Inflammatory macrophage treated with lipopolysaccharide for 4 hours (primary cell): ENCODE measurements around the gene KIAA0753.

Experiments used
- DNase-seq: peaks from one replicate; pipeline ENCODE4 v3.0.0-alpha.2; 2020

KIAA0753 gene

DNA sequence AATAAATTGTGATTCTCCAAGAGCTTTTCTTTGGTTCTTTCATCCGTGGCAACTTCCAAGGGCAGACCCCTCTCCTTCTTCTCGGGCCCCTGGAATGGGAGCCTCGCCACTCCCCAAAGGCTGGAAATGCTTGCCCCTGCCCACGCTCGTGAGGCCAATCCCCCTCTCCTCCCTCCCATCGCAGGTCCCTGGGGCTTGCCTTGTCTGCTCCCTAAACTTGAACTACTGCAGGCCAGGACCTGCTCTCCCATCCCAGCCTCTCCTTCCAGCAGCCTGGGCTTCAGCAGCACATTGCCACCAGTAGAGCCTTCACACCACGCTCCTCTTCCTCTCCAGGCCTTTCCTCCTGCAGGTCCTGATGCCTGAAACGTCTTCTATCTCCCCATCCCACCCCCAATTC lies 95.2 kb downstream of the KIAA0753 start:
- DNase-seq, result no peak

DNA sequence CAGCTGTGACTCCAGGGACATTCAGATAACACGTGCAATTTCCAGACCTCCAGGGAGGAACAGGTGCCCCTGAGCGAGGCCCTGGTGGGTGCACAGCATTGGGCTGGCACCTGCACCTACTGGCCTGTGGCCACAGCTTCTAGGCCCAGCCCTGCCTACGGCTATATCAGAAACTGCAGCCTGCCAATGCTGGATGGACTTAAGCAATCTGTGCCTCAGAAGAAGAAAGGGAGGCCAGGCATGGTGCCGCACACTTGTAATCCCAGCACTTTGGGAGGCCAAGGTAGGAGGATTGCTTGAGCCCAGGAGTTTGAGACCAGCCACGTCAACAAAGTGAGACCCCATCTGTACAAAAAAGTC lies 96.5 kb downstream of the KIAA0753 start:
- no peak for DNase-seq

DNA sequence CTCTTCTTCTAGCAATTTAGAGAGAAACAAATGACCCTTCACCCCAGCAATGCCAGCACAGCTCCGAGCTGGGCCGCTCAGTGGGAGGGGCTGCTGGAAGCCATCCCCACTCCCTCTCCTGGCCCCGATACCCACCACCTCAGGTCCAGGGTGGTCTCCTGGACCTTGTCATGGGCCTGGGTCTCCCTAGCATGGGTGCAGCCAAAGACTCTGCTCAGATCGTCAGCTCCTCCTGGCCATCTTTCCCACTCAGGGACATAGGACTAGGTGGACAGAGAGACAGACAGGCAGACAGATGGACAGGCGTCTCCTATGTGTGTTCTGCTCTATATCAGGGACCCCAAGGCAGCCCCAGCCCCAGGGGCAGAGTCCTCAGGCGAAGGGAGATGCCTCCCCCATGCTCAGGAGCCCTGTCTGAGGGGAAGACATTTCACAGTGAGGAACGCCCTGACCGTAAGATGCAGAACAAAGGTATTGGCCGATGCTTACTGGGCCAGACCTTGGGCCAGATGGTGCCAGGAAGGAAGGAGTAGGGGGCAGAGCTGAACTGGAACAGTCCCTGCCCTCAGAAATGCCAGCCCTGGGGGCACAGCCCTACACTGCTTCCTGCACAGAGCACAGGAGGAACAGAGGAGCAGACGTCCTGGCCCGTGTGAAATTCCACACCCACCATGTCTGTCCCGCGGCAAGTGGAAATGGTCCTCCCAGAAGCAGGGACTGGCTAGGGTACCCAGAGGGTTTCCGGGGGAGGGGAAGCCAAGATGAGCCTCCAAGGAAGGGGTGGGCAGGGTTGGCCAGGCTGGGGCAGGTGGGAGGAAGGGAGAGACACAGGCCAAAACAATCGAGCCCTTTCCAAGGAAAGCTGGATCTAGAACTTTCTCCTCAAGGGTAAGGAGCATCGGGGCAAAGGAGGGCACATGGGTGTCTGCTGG lies 97.2 kb downstream of the KIAA0753 start:
- no peak for DNase-seq

DNA sequence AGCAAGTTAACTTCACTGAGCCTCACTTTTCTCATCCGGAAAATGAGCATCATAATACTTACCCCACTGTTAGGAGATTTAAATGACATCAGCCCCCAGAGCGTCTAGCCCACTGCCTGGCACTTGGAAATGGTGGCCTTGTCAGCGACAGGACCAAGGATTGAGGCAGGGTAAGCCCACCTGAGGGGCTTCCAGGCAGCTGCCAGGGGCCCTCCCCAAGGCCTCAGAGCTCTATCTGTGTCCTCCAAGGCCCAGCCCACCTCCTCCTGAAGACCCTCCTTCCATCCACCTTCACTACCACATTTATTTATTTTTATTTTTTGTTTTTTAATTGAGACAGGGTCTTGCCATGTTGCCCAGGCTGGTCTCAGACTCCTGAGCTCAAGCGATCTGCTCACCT lies 97.9 kb downstream of the KIAA0753 start:
- DNase-seq, result no peak

DNA sequence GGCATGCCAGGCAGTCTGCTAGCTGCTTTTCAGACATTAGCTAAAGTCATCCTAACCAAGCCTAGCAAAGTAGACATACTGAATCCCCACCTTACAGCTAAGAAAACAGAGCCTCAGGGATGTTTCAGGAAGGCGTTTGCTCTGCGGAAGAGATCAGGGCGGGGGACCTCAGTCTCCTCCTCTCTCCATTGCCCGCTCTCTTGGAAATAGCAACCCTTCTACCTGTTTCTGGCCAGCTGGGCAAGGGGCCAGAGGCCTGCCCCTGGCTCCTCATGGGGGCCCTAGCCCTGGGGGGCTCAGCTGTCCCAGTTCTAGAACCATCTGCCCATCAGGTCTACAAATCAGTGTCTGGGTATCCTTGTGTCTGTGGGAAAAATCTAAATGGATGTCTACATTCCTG lies 98.6 kb downstream of the KIAA0753 start:
- no peak for DNase-seq

DNA sequence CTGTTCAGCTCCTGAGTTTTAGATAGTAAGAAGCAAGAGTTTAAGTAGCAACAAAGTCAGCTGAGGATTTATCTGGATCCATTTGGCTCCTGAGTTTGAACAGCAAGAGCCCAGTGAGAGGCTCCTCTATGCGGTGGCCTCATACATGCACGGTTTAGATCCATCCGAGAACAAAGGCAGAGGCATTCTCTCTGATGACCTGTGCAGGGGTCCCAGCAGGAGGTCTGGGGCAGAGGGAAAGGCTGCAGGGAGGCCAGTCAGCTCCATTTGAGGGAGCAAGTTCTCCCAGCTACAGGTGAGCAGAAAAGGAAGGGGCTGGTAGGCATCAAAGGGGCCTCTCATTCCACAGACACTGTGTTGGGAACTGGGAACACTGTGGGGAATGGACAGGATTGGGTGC lies 100.6 kb downstream of the KIAA0753 start:
- no peak for DNase-seq

DNA sequence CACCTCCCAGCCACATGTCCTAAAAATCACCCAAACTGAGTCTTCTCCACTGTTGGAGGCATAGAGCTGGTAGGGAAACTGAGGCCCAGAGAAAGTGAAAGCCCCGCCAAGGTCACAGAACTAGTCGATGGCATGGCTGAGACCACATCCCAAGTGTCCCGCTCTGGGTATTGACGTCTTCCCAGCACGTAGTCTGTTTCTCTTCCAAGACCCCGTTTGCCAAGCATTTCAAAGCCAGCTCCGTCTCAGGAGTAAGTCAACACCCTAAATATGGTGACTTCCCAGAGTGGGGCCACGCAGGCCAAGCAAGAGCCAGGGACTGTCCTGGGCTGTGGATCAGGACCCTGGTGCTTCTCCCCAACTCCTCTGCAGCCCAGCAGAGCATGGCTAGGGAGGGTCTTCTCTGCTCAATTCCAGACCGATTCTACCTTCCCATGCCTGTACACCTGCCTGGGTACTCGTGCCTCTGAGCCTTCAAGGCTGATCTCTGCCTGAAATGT lies 103.9 kb downstream of the KIAA0753 start:
- no peak for DNase-seq

DNA sequence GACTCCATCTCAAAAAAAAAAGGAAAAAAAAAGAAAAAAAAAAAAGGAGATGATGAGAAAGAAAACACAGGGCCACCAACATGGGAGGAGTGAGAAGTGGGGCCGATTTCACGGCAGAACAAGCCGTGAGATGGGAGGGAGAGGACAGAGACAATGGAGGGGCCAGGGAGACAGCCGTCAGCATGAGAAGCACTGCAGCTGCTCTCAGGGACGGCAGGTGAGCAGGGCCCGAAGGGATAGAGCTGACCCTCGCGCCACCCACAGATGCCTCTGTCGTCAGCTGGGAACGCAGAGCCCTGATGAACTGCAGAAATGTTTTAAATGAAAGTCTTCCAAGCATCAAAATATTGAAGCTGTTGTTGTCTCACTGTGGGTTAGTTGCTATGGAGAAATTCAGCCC lies 104.5 kb downstream of the KIAA0753 start:
- DNase-seq, result no peak

DNA sequence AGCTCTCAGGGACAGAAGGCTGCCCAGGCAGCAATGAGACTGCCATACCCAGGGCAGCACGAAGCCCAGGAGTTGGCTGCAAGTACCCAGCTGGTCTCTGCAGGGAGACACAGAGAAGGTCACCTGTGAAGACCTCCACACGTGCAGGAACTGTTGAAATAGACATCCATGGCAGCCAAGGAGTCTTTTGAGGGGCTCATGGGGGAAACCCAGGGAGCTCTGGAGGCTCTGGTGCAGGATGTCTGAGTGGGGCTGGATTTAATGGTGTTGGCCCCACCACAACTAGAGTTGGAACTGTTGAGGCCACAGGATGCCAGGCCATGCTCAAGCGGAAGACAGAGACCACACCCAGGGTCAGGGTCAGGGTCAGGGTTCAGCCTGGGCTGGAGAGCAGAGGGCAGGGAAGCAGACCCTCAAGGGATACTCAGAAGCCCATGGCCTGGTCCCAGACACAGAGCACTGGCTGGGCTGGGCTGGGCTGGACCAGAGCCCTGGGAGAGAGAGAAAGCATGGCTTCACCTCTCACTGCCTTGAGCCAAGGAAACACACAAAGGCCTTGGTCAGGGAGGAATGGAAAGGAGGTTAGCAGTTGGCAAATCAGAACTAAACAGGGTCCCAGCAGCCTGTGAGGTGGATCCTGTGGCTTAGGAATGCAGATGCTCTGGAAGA lies 105.5 kb downstream of the KIAA0753 start:
- no peak for DNase-seq

DNA sequence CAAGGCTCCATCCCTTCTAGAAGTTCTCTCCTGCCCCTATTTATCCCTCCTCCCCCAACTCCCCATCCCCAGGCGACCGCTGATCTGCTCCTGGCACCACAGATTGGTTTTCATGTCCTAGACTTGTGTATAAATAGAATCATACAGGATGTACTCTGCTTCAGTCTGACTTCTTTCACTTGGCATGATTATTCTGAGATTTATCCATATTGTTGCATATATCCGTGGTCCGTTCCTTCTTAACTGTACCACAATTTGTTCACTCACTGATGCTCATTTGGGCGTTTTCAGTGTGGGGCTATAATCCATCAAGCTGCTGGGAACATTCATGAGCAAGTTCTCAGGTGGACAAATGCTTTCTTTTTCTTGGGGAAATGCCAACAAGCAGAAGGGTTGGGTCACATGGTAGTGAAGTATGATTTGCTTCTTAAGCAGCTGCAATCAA lies 108.0 kb downstream of the KIAA0753 start:
- no peak for DNase-seq

DNA sequence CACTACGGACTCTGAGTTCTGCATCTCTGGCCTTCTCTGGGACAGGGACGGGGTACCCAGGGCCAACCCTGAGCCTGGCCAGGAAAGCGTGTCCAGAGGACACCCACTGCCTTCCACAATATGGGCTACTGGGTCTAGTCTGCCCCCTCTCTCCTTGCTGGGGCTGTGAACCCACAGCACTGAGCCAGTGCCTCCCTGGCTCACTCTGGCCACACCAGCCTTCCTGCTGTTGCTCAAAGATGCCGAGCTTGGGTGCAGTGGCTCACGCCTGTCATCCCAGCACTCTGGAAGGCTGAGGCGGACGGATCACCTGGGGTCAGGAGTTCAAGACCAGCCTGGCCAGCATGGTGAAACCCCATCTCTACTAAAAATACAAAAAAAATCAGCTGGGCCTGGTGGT lies 108.9 kb downstream of the KIAA0753 start:
- DNase-seq, result no peak

DNA sequence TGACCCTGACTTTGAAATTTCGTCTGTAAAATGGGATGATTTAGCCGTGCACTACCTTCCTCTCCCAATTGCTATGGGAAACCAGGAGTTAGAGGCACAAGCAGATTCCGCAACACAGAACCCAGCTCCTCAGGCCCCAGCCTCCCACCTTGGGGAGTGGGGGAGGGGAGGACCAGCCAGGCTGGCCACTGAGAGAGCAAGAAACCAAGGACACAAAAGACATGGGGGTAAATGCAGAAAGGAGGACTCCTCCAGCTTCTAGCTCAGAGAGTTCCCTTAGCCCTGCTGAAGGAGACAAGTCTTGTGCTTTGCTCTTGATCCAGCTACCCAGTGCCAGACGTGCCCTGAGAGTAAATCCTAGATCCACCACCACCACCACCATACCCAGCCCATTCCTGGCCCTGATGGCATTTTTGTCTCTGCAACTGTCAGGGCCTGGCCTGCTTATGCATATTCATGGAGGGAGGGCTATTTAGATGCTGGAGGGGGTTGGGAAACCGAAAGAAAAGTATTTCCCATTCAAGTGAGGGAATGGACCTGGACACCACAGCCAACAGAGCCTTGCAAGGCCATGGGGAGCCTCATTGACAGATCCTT lies 110.1 kb downstream of the KIAA0753 start:
- DNase-seq, result no peak

DNA sequence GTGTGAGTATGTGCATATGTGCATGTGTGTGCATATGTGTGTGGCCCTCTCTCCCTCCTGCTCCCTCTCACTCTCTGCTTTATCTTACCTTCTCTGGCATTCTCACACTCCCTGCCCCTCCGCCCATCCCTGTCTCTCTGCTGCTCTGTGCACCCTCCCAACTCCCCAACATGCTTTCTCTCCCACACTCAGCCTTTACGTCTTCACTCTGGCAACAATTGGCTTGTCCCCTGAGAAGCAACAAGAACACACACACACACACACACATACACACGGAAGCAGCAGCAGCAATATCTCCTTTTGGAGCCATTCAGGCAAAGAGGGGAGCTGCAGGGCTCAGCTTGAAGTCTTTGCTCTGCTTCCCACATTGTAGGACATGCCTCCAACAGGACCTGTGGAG lies 112.0 kb downstream of the KIAA0753 start:
- DNase-seq, result no peak
